HG03039 (cell line): ENCODE measurements around the gene TMEM120B.
"Not testable (repeated sequence)": the region's sequence is repeated elsewhere in the genome, so short reads cannot be mapped to it uniquely, and the experiment has no call there.

ENCODE experiments used
- ATAC-seq: cut with Tn5 transposase; IDR thresholded peaks from one replicate; pipeline ENCODE4 v1.9.1; 2021; ENCODE audit warnings: mild to moderate bottlenecking, moderate library complexity; ENCODE audit not compliant: unreplicated experiment

The TMEM120B gene

DNA sequence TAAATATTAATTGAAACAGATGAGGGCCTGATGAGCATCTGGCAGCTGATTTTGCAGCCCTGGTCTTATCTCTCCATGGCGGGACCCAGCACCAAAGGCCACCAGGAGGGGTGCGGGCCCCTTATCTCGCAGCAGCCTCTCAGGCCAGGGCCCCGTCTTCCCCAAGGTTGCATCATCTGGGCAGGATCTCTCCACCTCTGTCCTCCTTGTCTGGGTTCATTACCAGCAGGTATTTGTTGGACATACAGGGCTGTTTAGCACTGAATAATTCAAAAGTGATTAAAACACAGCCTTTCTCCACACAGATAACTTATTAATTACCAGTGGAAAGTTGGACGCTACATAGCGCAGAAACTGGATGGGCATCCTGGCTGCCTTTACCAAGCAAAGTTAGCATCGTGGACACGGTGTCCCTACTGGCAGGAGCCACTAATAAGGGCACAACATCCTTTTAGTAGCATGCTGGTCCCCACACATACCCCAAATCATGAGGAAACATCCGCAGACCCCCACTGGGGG, 25.8 kb downstream of the TMEM120B start:
- no peak for ATAC-seq

GRCh38 chr12:121740847-121741246, 28.3 kb downstream of the TMEM120B start:
- no peak for ATAC-seq

- ATAC-seq: no peak
Observed at GRCh38 chr12:121741743-121742142, 29.2 kb downstream of the TMEM120B start.

- not testable (repeated sequence) for ATAC-seq
Observed at GRCh38 chr12:121745545-121745944, 33.0 kb downstream of the TMEM120B start.

DNA sequence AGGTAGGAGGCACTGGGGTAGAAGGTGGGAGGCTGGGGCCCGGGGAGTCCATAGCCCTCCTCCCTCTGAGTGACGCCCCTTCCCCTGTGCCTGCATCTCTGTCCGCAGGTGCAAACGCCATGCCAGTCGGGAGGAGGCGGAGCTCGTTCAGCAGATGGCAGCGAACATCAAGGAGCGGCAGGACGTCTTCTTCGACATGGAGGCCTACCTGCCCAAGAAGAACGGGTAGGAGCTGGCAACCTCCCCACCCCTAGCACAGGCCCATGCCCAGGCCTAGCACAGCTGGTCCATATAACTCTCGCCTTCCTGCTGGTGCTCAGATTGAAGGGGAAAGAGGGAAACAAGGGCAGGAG, 35.6 kb downstream of the TMEM120B start:
- ATAC-seq: no peak

DNA sequence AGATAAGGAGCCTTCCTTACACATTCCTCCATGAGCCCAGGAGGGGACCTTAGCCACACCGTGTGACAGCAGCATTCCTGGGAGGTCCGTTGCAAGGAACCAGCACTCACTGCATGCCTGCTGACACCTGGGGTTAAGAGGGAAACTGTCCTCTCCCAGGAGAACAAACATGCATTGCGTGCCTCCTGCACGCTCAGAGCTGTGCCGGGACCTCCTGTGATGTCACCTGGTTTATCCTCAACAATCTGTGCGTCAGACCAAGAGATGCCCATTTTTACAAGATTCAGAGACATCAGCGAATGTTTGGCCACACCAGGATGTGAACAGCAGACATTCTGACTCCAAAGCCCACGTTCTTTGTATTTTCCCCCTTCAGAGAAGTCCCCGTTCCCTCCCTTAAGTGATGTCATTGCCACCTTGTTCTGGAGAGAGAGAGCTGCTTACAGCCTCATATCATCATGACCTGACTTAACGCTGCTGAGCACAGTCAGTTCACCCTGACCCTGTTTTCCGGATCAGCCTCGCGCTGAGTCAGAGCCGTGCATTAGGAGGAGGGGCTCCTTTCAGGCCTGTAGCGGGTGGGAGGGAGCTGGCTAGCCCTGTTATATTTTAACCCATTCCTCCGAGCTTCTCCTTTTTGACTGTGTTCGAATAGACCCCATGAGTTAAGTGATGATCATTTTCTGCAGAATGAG, 36.2 kb downstream of the TMEM120B start:
- no peak for ATAC-seq

DNA sequence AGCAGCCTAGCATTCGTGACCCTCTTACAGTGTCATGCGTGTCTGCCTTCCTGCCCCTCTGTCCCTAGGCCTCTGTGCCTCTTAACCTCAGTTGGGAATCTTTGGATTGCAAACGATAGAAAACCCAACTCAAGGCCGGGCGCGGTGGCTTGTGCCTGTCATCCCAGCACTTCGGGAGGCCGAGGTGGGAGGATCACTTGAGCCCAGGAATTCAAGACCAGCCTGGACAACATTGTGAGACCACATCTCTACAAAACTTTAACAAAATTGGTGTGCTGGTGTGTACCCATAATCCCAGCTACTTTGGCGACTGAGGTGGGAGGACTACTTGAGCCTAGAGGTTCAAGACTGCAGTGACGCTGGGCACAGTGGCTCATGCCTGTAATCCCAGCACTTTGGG, 36.7 kb downstream of the TMEM120B start:
- no peak for ATAC-seq

DNA sequence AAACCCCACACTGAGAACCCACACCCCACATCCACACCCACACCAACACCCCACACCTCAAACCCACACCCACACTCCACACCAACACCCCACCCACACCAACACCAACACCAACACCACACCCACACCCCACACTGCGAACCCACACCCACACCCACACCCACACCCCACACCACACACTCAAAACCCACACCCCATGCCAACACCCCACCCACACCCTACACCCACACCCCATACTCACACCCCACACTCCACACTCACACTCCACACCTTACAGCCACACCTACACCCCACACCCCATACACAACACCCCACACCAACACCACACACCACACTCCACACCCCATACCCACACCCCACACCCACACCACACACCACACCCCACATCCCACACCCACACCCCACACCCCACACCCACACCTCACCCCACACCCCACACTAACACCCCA, 38.0 kb downstream of the TMEM120B start:
- ATAC-seq: no peak

DNA sequence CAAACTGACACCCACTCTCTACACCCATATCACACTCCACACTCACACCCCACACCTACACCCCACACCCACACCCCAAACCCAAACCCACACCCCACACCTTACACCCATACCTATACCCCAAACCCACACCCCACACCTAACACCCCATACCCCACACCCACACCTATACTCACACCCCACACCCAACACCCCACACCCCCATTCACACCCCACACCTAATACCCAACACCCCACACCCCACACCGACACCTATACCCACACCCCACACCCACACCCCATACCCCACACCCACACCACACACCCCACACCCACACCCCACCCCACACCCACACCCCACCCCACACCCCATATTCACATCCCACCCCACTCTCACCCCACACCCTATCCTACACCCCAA, 38.5 kb downstream of the TMEM120B start:
- no peak for ATAC-seq

DNA sequence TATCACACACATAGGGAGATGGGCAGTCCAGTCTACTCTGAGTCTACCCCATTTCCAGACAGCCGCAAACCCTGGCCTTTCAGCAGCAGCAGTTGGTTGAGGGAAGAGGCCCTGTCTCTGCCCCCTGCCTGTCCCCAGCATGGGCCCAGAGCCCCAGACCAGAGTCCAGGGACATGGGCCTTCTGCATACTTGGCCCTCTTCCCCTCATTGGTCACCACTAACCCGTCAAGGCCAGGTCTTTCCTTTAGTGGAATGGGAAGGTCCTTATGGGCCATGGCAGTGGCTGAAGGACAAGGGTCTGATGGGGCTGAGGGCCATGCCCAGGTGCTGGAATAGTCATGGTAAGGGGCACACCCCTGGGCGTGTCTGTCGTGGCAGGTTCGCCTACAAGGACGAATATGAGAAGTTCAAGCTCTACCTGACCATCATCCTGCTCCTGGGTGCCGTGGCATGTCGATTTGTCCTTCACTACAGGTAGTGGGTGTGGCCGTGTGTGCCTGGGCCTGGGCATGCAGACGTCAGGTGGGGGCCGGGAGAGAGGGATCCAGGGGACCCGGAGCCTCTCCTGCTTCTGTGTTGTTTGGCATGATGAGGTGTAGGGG, 39.3 kb downstream of the TMEM120B start:
- no peak for ATAC-seq

- no peak for ATAC-seq
Observed at GRCh38 chr12:121753844-121754264, 41.3 kb downstream of the TMEM120B start.

DNA sequence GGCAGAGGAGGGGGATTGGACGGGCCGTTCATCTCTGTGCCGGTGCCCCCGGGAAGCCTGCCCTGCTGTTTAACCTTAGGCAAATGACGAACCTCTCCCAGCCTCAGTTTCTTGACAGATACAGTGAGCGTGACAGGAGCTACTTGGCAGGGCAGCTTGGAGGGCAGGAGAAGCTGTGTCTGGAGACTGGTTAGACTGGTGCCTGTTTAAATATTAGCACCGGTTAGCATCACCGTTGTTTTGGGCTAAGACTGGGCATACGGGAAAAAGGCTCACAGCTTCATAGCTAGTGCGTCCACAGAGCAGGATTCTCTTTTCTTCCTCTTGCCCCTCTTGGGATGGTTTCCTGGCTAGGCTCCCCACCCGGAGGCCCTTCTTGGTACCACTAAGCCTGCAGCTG, 42.3 kb downstream of the TMEM120B start:
- no peak for ATAC-seq

DNA sequence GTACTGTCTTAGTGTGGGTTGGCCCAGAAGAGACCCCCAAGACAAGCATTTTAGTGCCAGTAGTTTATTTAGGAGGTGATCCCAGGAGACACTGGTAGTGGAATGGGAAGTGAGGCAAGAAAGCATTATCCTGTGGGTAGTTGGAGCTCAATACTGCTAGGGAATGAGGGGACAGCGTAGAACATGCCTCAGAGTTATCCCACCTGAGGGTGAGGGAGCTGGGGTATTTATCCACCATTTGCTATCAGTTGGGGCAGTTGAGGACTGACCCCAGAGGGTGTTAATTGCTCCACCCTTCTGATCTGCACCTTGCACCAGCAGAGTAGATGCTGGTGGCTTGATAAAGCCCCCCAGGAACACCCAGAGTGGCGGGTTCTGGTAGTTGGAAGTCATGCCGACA, 43.0 kb downstream of the TMEM120B start:
- no peak for ATAC-seq

GRCh38 chr12:121758536-121758935, 46.0 kb downstream of the TMEM120B start:
- ATAC-seq: not testable (repeated sequence)

GRCh38 chr12:121762269-121762668, 49.7 kb downstream of the TMEM120B start:
- no peak for ATAC-seq

GRCh38 chr12:121764808-121765207, 52.3 kb downstream of the TMEM120B start:
- ATAC-seq: no peak

- no peak for ATAC-seq
Observed at GRCh38 chr12:121765573-121765972, 53.0 kb downstream of the TMEM120B start.

DNA sequence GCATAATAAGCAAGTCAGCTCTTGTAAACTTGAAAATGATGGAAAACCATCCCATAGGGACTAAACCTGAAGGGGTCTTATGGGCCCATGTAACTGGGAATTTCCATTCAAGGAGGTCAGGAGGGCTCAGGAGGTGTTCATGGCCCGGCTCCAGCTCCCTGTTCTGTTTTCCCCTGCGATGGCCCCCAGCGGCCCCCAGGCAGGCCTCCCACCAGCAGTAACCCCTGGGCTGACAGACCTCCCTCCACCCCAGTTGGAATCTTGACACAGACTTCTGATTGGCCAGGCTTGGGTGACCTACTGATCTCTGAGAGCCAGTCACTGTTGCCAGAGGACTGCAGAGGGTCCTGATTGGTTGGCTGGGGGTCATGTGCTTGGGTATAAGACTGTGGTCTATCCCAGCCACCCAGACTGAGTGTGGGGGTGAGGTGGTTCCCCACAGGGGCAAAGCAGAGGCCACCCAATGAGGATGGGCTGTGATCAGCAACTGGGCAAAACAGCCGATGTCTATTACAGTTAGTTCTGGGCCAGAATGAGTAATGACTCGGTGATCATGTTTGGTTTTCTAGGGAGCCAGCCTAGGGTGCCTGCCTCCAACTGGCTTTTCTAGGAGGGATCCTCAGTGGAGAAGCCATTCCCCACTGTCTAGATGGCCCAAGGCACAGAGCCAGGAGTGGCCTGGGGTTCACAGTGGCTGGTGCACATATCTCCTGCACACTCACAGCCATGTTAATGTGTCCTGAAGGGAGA, 53.9 kb downstream of the TMEM120B start:
- no peak for ATAC-seq

- ATAC-seq: no peak
Observed at GRCh38 chr12:121767525-121768016, 55.0 kb downstream of the TMEM120B start.

- ATAC-seq: no peak
Observed at GRCh38 chr12:121769297-121769830, 56.8 kb downstream of the TMEM120B start.

DNA sequence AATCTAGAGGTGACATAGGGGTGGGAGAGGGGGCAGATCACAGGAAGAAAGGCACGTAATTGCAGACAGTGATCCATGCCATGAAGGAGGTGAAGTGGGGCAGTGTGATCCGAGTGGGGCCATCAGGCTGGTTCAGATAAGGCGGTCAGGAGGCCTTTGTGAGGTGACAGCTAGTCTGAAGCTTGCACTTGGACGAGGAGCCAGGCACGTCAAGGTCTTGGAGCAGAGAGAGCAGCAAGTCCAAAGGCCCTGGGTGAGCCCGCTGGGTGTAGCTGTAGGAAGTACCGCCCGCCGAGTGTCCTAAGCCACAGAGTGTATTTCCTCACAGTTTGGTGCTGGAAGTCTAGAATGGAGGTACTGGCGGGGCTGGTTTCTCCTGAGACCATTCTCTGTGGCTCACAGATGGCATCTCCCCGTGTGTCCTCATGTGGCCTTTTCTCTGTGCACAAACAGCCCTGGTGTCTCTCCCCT, 57.3 kb downstream of the TMEM120B start:
- no peak for ATAC-seq
